KBM-7 (cell line): Measurements from ENCODE around the gene TP63.
"Not testable (repeated sequence)": the region's sequence is repeated elsewhere in the genome, so short reads cannot be mapped to it uniquely, and the experiment has no call there.

Experiments used
- DNase-seq: peaks from one replicate; pipeline ENCODE4 v3.0.0-alpha.2; 2015
- in situ Hi-C: fragments of 300-500 bp; cut with MboI; formaldehyde crosslinking; loops from 2 replicates; pipeline ENCODE4 v1.14.3; 2020; ENCODE audit warnings: low sequenced_read_pairs, low pct_unique_long_range_greater_than_20kb, mixed read lengths

The TP63 gene

DNA sequence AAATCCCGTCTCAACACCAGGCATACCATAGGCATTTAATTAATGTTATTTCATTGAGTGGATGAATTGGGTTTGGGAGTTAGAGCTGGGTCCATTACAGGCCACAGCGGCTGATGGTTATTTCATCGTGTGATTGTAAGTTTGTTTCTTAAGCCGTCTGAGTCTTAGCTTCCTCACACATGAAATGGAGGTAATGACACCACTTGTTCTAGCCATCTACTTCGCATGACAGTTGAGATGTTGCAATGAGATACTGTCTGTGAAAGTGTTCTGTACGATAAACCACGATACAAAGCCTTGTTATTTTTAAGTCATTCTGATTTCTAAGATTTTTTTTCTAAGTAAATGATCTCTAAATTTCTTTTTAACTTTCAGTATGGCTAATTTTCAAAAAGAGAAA, 8.6 kb upstream of the TP63 start:
- in situ Hi-C loops: no loop called here
- DNase-seq: no peak

GRCh38 chr3:189624130-189624529, 7.1 kb upstream of the TP63 start:
- in situ Hi-C loops: no loop called here

DNA sequence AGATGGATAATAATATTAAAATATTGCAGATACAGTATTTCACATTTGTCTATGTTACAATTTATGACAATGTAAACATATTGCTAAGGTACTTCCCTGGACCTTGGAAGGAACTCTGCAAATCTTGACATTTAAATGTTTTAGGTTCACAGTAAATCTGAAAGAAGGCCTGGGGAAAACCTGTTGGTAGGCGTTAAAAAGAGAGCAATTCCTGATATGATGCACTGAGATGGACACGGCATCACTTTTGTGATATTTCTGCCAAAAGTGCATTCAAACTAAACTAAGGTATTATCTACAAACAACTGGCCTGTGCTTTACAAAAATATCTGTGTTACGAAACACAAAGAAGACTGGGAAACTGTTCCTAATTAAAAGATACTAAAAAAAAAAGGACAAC, 6.1 kb upstream of the TP63 start:
- in situ Hi-C loops: no loop called here
- no peak for DNase-seq

More at GRCh38 chr3:189624130-189624529, 7.1 kb upstream of the TP63 start:
- no peak for DNase-seq

DNA sequence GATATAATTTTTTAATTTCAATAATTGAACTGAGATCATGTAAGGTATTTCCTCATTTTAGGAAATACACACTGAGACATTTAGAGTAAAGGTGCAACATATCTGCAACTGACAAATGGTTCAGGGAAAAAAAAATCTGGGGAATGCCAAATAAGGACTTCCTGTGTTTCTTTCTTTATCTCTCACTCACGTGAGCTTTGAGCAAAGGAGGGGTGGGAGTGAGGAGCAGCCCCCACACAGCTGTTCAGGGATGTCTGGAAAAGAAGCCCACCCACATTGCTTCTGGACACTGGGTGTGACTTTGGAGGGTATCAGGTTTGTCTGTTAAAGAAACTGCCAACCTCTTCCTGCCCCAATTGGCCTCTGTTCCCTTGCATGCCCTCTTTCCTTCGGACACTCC, 5.6 kb upstream of the TP63 start:
- in situ Hi-C loops: no loop called here
- no peak for DNase-seq

GRCh38 chr3:189626286-189626685, 4.9 kb upstream of the TP63 start:
- in situ Hi-C loops: no loop called here
- DNase-seq: no peak

GRCh38 chr3:189629803-189630455, 1.3 kb upstream of the TP63 start:
- no peak for DNase-seq
- in situ Hi-C loops: no loop called here

DNA sequence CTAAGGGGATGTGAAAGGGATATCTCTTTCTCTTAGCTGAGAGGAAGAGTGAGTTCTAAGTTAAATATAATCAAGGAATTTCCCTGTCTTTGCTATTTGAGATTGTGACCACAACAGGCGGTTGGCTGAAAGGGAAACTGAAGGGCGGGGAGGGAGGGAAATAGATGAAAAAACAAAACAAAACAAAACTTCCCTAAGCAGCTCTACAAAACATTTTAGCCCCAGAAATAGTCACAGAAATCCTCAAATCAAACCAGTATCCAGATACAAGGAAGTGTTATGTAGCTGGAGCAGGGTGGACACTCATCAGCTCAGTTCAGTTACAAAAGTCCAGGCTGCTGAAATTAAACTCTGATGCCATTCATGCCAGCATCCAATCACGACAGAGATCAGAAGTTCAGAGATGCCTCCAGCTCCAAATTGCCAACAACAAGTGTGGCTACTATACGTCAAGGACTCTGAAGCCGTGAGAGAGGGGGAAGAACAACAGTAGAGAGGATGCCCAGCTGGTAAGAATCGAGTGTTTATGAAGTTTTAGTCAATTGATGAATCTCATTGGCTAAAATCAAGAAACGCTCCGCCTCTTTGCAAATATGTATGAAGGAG, 319 bp upstream of the TP63 start:
- no peak for DNase-seq
- in situ Hi-C loops: no loop called here

GRCh38 chr3:189631409-189631808, 220 bp downstream of the TP63 start:
- in situ Hi-C loops: no loop called here
- no peak for DNase-seq

GRCh38 chr3:189632242-189632641, 1.1 kb downstream of the TP63 start:
- in situ Hi-C loops: no loop called here

GRCh38 chr3:189635339-189635738, 4.2 kb downstream of the TP63 start:
- no peak for DNase-seq
- in situ Hi-C loops: no loop called here

More at GRCh38 chr3:189632242-189632641, 1.1 kb downstream of the TP63 start:
- DNase-seq: no peak

DNA sequence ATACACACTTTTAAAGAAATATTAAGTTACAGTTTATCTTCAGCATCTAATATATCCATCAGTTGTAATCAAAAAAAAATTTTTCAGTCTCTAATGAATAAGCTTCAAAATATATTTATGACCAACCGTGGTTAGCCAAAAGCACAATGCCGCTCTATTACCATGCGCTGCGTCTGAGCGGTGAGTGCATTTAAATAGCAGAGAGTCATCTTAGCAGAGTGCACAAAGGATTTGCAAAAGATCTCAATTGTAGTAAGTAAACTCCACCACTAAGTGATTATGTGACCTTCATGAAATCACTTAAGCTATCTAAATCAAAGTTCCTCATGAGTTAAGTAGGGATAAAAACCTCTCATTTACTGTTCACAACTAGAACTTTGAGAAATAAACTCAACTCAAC, 4.9 kb downstream of the TP63 start:
- in situ Hi-C loops: no loop called here
- no peak for DNase-seq

- DNase-seq: no peak
- in situ Hi-C loops: no loop called here
Measured at GRCh38 chr3:189637750-189638149, 6.6 kb downstream of the TP63 start.

GRCh38 chr3:189638276-189639031, 7.3 kb downstream of the TP63 start:
- in situ Hi-C loops: no loop called here
- no peak for DNase-seq

- no peak for DNase-seq
- in situ Hi-C loops: no loop called here
Measured at GRCh38 chr3:189641776-189642175, 10.6 kb downstream of the TP63 start.

GRCh38 chr3:189646853-189647542, 15.8 kb downstream of the TP63 start:
- in situ Hi-C loops: no loop called here
- DNase-seq: no peak

GRCh38 chr3:189652042-189652441, 20.9 kb downstream of the TP63 start:
- in situ Hi-C loops: no loop called here
- DNase-seq: peak; percentile 15

DNA sequence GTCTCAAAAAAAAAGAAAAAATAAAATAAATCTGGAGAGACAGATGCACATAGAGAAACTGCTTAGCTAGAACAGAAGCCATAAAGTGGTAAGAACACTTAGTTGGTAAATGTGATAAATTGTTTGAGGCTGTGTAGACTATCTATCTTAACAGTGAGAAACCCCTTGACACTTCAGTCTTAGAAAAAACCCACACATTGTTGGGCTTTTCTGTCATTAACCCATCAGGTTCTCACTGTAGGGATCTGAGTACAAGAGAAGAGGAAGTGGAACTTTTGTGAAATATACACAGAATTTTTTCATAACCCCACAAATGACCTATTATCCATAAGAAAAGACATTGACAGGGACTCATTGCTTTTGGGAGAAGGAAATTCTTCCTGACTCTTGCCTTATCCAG, 24.4 kb downstream of the TP63 start:
- in situ Hi-C loops: no loop called here
- DNase-seq: no peak

DNA sequence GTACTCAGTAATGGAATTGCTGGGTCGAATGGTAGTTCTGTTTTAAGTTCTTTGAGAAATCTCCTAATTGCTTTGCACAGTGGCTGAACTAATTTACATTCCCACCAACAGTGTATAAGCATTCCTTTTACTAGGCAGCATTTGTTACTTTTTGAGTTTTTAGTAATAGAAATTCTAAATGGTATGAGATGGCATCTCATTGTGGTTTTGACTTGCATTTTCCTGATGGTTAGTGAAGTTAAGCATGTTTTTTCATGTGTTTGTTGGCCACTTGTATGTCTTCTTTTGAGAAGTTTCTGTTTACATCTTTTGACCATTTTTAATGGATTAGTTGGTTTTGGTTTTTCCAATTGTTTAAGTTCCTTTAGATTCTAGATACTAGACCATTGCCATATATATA, 28.4 kb downstream of the TP63 start:
- in situ Hi-C loops: no loop called here
- no peak for DNase-seq

- DNase-seq: no peak
- in situ Hi-C loops: no loop called here
Measured at GRCh38 chr3:189664311-189664710, 33.1 kb downstream of the TP63 start.

DNA sequence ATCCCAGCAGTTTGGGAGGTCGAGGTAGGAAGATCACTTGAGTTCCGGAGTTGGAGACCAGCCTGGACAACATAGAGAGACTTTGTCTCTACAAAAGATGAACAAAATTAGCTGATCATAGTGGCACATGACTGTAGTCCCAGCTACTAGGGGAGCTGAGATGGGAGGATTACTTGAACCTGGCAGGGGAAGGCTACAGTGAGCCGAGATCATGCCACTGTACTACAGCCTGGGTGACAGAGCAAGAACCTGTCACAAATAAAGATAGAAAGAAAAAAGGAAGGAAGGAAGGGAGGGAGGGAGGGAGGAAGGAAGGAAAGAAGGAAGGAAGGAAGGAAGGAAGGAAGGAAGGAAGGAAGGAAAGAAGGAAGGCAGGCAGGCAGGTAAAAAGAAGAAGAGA, 41.2 kb downstream of the TP63 start:
- in situ Hi-C loops, DNase-seq: not testable (repeated sequence)
